Right lobe of liver (tissue), 6 donors: Measurements from ENCODE around the gene SMOC1. TPM values are rescaled to one million over a fixed set of nuclear protein-coding genes. Genes with fewer than 3 reads are reported as not detected.
A peak's percentile ranks its signal among the peaks of the same experiment; 100 is the strongest.

ENCODE experiments used
- ATAC-seq, 4 donors: fragments of 200-7000 bp; cut with Tn5 transposase; one replicate each; pipeline ENCODE4 v1.9.1; 2020; ENCODE audit warnings: mild to moderate bottlenecking in 4 of 4, moderate library complexity in 4 of 4
- DNase-seq, 3 donors: peaks; one replicate each; pipeline ENCODE4 v3.0.0-alpha.2; 2020
- H3K27ac ChIP-seq, 3 donors: fragments of 200-600 bp; one replicate each; pipeline ENCODE4 v1.8.0; 2022
- H3K27me3 ChIP-seq, 2 donors: fragments of 200-600 bp; one replicate each; pipeline ENCODE4 v1.8.0; 2022
- H3K36me3 ChIP-seq, 4 donors: fragments of 200-600 bp; sonication (generic) in 1 of 4; one replicate each; pipeline versions ENCODE4 v1.5.1 to v1.8.0; 2017 to 2022; ENCODE audit warnings: control low read depth in 1 of 4
- H3K4me1 ChIP-seq, 4 donors: fragments of 200-600 bp; sonication (generic) in 1 of 4; one replicate each; pipeline versions ENCODE4 v1.5.1 to v1.8.0; 2017 to 2022; ENCODE audit warnings: control low read depth in 1 of 4
- H3K4me3 ChIP-seq, 3 donors: fragments of 200-600 bp; one replicate each; pipeline ENCODE4 v1.8.0; 2022
- H3K9me3 ChIP-seq, 4 donors: fragments of 200-600 bp; sonication (generic) in 1 of 4; one replicate each; pipeline versions ENCODE4 v1.5.1 to v1.8.0; 2017 to 2022; ENCODE audit warnings: control low read depth in 1 of 4
- CTCF ChIP-seq, 4 donors: fragments of 200-600 bp in 3 of 4; fragments of 450-650 bp in 1 of 4; IDR thresholded peaks; one replicate each; pipeline versions ENCODE4 v1.5.1 to v1.8.0; 2016 to 2022; ENCODE audit warnings: antibody characterized with exemption in 4 of 4, mild to moderate bottlenecking in 2 of 4
- POLR2A ChIP-seq: fragments of 450-650 bp; IDR thresholded peaks from one replicate; pipeline ENCODE4 v1.6.1; 2017; ENCODE audit warnings: antibody characterized with exemption, mild to moderate bottlenecking
- WGBS: methylation state at CpG from one replicate; pipeline ENCODE4 v1.1.6; 2018; ENCODE audit warnings: low coverage, low lambda C conversion rate; ENCODE audit not compliant: insufficient coverage; ENCODE audit errors: missing lambda C conversion rate; 5-methylcytosine and 5-hydroxymethylcytosine counted together
- intact Hi-C, 2 donors: fragments of 100-400 bp; cut with DNase I; formaldehyde crosslinking; loops; one replicate each; pipeline versions ENCODE4 v1.11.2 to v1.14.1; 2022
- total RNA-seq, 6 experiments: library from RNA; depleted of rRNA in 2 of 6; stranded (reverse); fragments of >200 nt in 2 of 6; fragmentation: NEBNext Ultra II Directional in 3 of 6; extraction: Animal tissue kit (Norgen Biotek cat#: 25700) in 3 of 6; gene quantifications; one replicate each; pipeline versions ENCODE4 v1.1.0 to v1.2.4, GENCODE V29; 2016 to 2023
- donor health status: DM: no; HTN: yes; CAD: no.
- donor health status: DM: no; HTN: no; CAD: no.
- donor health status: DM: no; HTN: no; CAD: no.
- donor health status: DM: no; HTN: yes; CAD: no.
- donor health status: DM: no; HTN: yes; CAD: no.

The SMOC1 gene
- total RNA-seq, 6 experiments from 2014 or later, result 22.3 to 88.5 (median 45.4) TPM

GRCh38 chr14:69848156-69848555 lies 31.1 kb upstream of the SMOC1 start:
- ATAC-seq (peak in 1 of 4 donors; percentile 10), DNase-seq (no peak)
- Histone ChIP-seq H3K9me3 (no peaks in the 10 kb centered on the region), H3K27ac (no peak overlapping the region), H3K27me3 (no peaks in the 10 kb centered on the region), H3K4me1 (peaks cover 0 to 19% (median 2%) of the 10 kb centered on the region in 4 donors), H3K36me3 (no peaks in the 10 kb centered on the region), H3K4me3 (no peak overlapping the region)
- no peak for TF ChIP-seq POLR2A
- TF ChIP-seq CTCF (IDR thresholded peaks at IDR 0.05), result no peak
- WGBS, result 83% methylated on average over 1 of the region's 2 CpGs
- intact Hi-C loops, result no loop called here

GRCh38 chr14:69848903-69849391 lies 30.3 kb upstream of the SMOC1 start:
- Histone ChIP-seq H3K27me3 (no peaks in the 10 kb centered on the region), H3K27ac (peak overlapping the region in 1 of 3 donors; percentile 33), H3K9me3 (no peaks in the 10 kb centered on the region), H3K4me1 (peaks cover 0 to 19% (median 2%) of the 10 kb centered on the region in 4 donors), H3K4me3 (no peak overlapping the region), H3K36me3 (no peaks in the 10 kb centered on the region)
- TF ChIP-seq POLR2A, result no peak
- TF ChIP-seq CTCF (IDR thresholded peaks at IDR 0.05), result no peak
- DNase-seq (no peak), ATAC-seq (peak in 1 of 4 donors; percentile 13)
- intact Hi-C loops, result no loop called here
- 61% methylated on average over 6 of the region's 6 CpGs for WGBS

GRCh38 chr14:69850086-69850735 lies 29.0 kb upstream of the SMOC1 start:
- ATAC-seq (peak; percentile 74 to 84 (median 77)), DNase-seq (peak; percentile 65 to 76 (median 73))
- H3K4me3 ChIP-seq, result peak overlapping the region in 2 of 3 donors; percentile 53 to 57
- TF ChIP-seq POLR2A, result peak; percentile 75
- TF ChIP-seq CTCF (IDR thresholded peaks at IDR 0.05), result no peak
- intact Hi-C loops, result no loop called here
- peaks cover 0 to 19% (median 2%) of the 10 kb centered on the region in 4 donors for H3K4me1 ChIP-seq
- 67% methylated on average over 16 of the region's 35 CpGs for WGBS
- no peaks in the 10 kb centered on the region for H3K27me3 ChIP-seq
- H3K27ac ChIP-seq, result peak overlapping the region; percentile 44 to 98 (median 92)
- no peaks in the 10 kb centered on the region for H3K36me3 ChIP-seq
- H3K9me3 ChIP-seq, result no peaks in the 10 kb centered on the region

GRCh38 chr14:69850736-69851112 lies 28.5 kb upstream of the SMOC1 start:
- no peaks in the 10 kb centered on the region for H3K27me3 ChIP-seq
- ATAC-seq (peak; percentile 53 to 77 (median 70)), DNase-seq (no peak)
- 30% methylated on average over 2 of the region's 2 CpGs for WGBS
- no peaks in the 10 kb centered on the region for H3K9me3 ChIP-seq
- peak overlapping the region; percentile 44 to 98 (median 92) for H3K27ac ChIP-seq
- H3K4me1 ChIP-seq, result peaks cover 0 to 17% (median 1%) of the 10 kb centered on the region in 4 donors
- H3K4me3 ChIP-seq, result peak overlapping the region in 2 of 3 donors; percentile 53 to 57
- intact Hi-C loops, result no loop called here
- H3K36me3 ChIP-seq, result no peaks in the 10 kb centered on the region
- no peak for TF ChIP-seq POLR2A
- no peak for TF ChIP-seq CTCF (IDR thresholded peaks at IDR 0.05)
